ENCODE data around the gene MGAT4A. TPM values are rescaled to one million over a fixed set of nuclear protein-coding genes. Genes with fewer than 3 reads are reported as not detected.

The MGAT4A gene
- total and polyA plus RNA-seq, 2 of the 8 experiments (the other 6 are each of a cell fraction or from before 2014, with no cell fraction given): 1.4 to 7.7 TPM

DNA sequence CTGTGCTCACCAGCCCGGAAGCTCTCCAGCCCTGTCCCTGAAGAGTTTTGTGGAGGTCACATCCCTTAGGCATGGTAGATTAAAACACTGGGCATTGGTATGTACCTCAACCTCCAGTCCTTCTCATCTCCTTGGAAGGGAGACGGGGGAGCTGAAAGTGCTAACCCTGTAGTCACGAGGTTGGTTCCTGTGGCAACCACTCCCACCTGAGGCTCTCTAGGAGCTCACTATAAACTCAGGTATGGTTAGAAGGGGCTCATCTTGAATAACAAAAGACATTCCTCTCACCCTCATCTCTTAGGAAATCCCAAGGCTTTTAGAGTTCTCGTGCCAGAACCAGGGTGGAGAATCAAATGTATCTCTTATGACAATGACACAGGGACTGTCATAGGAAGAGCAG is 43.0 kb upstream of the MGAT4A start:
- H3K4me1 ChIP-seq (replicated peaks in 1 of 4; ENCODE audit: control insufficient read depth in 3 of 4, insufficient read depth in 4 of 4, low read length in 3 of 4): peaks cover 4 to 9% (median 5%) of the 10 kb centered on the region in 4 experiments; a peak in 5 of 7 replicates
- H3K79me2 ChIP-seq (ENCODE audit: control insufficient read depth in 1 of 2, insufficient read depth in 2 of 2, low read length in 2 of 2): no peaks in the 10 kb centered on the region
- no peak overlapping the region for H3K23ac ChIP-seq (ENCODE audit: insufficient read length)
- H2AK5ac ChIP-seq (ENCODE audit: low read depth, low read length): 0 out of 2 replicates have a peak overlapping the region, but pooled peaks have one; percentile 45
- ChIA-PET POLR2A (ENCODE audit: partially characterized antibody) (no interaction called here), CTCF (ENCODE audit: partially characterized antibody) (interaction anchor here (1.1 kb wide), 1 partner anchor 22 kb away, joined by 3 read pairs; no protein-coding TSS in a partner anchor)
- H3K9me3 ChIP-seq (ENCODE audit: insufficient read depth in 2 of 2, low read depth in 1 of 2, low read length in 1 of 2): 0 out of 4 replicates have a peak, but pooled peaks cover 0 to 3% of the 10 kb centered on the region in 2 experiments
- 70% methylated on average over 4 of the region's 4 CpGs; no CpG with 5 or more reads in 1 of the 2 experiments for WGBS, 2 experiments (ENCODE audit: extremely low coverage in 1 of 2, insufficient coverage in 1 of 2, insufficient read length in 1 of 2, insufficient replicate concordance in 2 of 2, low coverage in 1 of 2, low lambda C conversion rate in 2 of 2, missing lambda C conversion rate in 1 of 2)
- no peak overlapping the region for H4K8ac ChIP-seq (ENCODE audit: extremely low read depth, insufficient read depth, low read length)
- H3K4ac ChIP-seq (replicated peaks; ENCODE audit: insufficient read length, low read depth, low read length): no peak overlapping the region
- peak overlapping the region; percentile 60; the same call in 1 of the 2 replicates for H2BK12ac ChIP-seq (ENCODE audit: low read depth, low read length)
- peak overlapping the region; percentile 23 for H2BK120ac ChIP-seq (replicated peaks; ENCODE audit: low read depth, low read length)
- no peaks in the 10 kb centered on the region for H3K27me3 ChIP-seq (replicated peaks in 1 of 4; ENCODE audit: control insufficient read depth in 3 of 4, extremely low read depth in 1 of 4, insufficient read depth in 3 of 4, low read length in 3 of 4)
- H2BK15ac ChIP-seq (ENCODE audit: low read length): no peak overlapping the region
- no peak overlapping the region for H3K9ac ChIP-seq (replicated peaks in 1 of 4; ENCODE audit: extremely low read depth in 1 of 4, low read depth in 3 of 4, low read length in 3 of 4)
- no peak overlapping the region for H2BK20ac ChIP-seq (ENCODE audit: low read length)
- H2BK5ac ChIP-seq (ENCODE audit: low read depth, low read length): peak overlapping the region; percentile 72
- H4K5ac ChIP-seq (ENCODE audit: insufficient read length, low read depth, low read length): no peak overlapping the region
- no peak overlapping the region for H3K14ac ChIP-seq (ENCODE audit: insufficient read length)
- H3K79me1 ChIP-seq (ENCODE audit: low read depth, low read length): no peaks in the 10 kb centered on the region
- no peak overlapping the region for H3K56ac ChIP-seq (replicated peaks; ENCODE audit: insufficient read length, low read depth, low read length)
- H4K20me1 ChIP-seq (replicated peaks in 1 of 2; ENCODE audit: control insufficient read depth in 1 of 2, insufficient read depth in 2 of 2, low read length in 2 of 2): no peaks in the 10 kb centered on the region
- DNase-seq (ENCODE audit: low read depth in 1 of 2, low spot score in 2 of 2) (no peak), FAIRE-seq (no peak)
- peak overlapping the region in 1 of 2 experiments; percentile 19; a peak in 1 of 4 replicates for H3K4me2 ChIP-seq (ENCODE audit: insufficient read depth in 1 of 2, low read depth in 2 of 2, low read length in 2 of 2)
- no peaks in the 10 kb centered on the region for H3K36me3 ChIP-seq (ENCODE audit: control insufficient read depth in 2 of 4, insufficient read depth in 4 of 4, low read length in 3 of 4)
- H2AFZ ChIP-seq (ENCODE audit: low read length): 0 out of 2 replicates have a peak overlapping the region, but pooled peaks have one; percentile 60
- TF ChIP-seq, protein P1, sequence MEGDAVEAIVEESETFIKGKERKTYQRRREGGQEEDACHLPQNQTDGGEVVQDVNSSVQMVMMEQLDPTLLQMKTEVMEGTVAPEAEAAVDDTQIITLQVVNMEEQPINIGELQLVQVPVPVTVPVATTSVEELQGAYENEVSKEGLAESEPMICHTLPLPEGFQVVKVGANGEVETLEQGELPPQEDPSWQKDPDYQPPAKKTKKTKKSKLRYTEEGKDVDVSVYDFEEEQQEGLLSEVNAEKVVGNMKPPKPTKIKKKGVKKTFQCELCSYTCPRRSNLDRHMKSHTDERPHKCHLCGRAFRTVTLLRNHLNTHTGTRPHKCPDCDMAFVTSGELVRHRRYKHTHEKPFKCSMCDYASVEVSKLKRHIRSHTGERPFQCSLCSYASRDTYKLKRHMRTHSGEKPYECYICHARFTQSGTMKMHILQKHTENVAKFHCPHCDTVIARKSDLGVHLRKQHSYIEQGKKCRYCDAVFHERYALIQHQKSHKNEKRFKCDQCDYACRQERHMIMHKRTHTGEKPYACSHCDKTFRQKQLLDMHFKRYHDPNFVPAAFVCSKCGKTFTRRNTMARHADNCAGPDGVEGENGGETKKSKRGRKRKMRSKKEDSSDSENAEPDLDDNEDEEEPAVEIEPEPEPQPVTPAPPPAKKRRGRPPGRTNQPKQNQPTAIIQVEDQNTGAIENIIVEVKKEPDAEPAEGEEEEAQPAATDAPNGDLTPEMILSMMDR (IDR thresholded peaks at IDR 0.05; ENCODE audit: control extremely low read depth in 1 of 3, insufficient read depth in 1 of 3, low read depth in 1 of 3, low read length in 3 of 3): no peak
- no peak for TF ChIP-seq SP2 (IDR thresholded peaks at IDR 0.05; ENCODE audit: low read length)
- no peak for TF ChIP-seq JUN (IDR thresholded peaks at IDR 0.05; ENCODE audit: low read depth, low read length)
- TF ChIP-seq TAF7 (optimal IDR thresholded peaks at IDR 0.05; ENCODE audit: borderline replicate concordance, low read depth, low read length): no peak
- no peak for TF ChIP-seq TEAD4 (IDR thresholded peaks at IDR 0.05; ENCODE audit: low read depth, low read length)
- TF ChIP-seq YY1 (IDR thresholded peaks at IDR 0.05; ENCODE audit: low read depth, low read length): no peak
- TF ChIP-seq CHD2 (IDR thresholded peaks at IDR 0.05; ENCODE audit: low read length): no peak
- TF ChIP-seq SIX5 (IDR thresholded peaks at IDR 0.05; ENCODE audit: low read depth, low read length): no peak
- TF ChIP-seq BCL11A (IDR thresholded peaks at IDR 0.05; ENCODE audit: low read depth in 2 of 2, low read length in 2 of 2): no peak
- no peak for TF ChIP-seq SIRT6 (IDR thresholded peaks at IDR 0.05; ENCODE audit: low read length)
- 0 out of 2 replicates have a peak overlapping the region, but pooled peaks have one; percentile 13 for H3K18ac ChIP-seq (ENCODE audit: extremely low read depth, low read length)
- H3K4me3 ChIP-seq (ENCODE audit: extremely low read depth in 1 of 4, insufficient read depth in 2 of 4, low read depth in 3 of 4, low read length in 4 of 4): peak overlapping the region in 1 of 4 experiments; percentile 10; a peak in 1 of 8 replicates
- no peaks in the 10 kb centered on the region for H3K23me2 ChIP-seq (ENCODE audit: low read depth, low read length)
- no peak overlapping the region for H4K91ac ChIP-seq (replicated peaks; ENCODE audit: insufficient read length, low read length)
- H3K27ac ChIP-seq (ENCODE audit: low read depth, low read length): no peak overlapping the region

Data from H1 (cell line).